Activated CD4-positive, CD25-positive, alpha-beta regulatory T cell (primary cell): Measurements from ENCODE around the gene PIP5K1A.
"Not testable (repeated sequence)": the region's sequence is repeated elsewhere in the genome, so short reads cannot be mapped to it uniquely, and the experiment has no call there.

Source experiments
- DNase-seq, 4 experiments: peaks; one replicate each; lab custom pipeline; 2025; lab: John Stamatoyannopoulos, UW

Gene PIP5K1A

GRCh38 chr1:151193304-151193703 lies 5.0 kb upstream of the PIP5K1A start:
- no peak for DNase-seq

GRCh38 chr1:151193856-151194255 lies 4.5 kb upstream of the PIP5K1A start:
- DNase-seq = no peak

GRCh38 chr1:151194894-151195594 lies 3.3 kb upstream of the PIP5K1A start:
- not testable (repeated sequence) for DNase-seq

- DNase-seq = peak in 1 of 4 experiments; percentile 3
Observed at GRCh38 chr1:151196292-151196800, 2.0 kb upstream of the PIP5K1A start.

- DNase-seq = no peak
Observed at GRCh38 chr1:151197863-151198253, 494 bp upstream of the PIP5K1A start.

- DNase-seq = peak in 1 of 4 experiments; percentile 5
Observed at GRCh38 chr1:151199873-151200581, 1.7 kb downstream of the PIP5K1A start.

- DNase-seq = not testable (repeated sequence)
Observed at GRCh38 chr1:151205381-151205965, 7.1 kb downstream of the PIP5K1A start.

GRCh38 chr1:151210830-151211229 lies 12.5 kb downstream of the PIP5K1A start:
- DNase-seq = no peak

GRCh38 chr1:151211972-151212705 lies 13.8 kb downstream of the PIP5K1A start:
- DNase-seq = no peak

GRCh38 chr1:151213560-151213959 lies 15.2 kb downstream of the PIP5K1A start:
- no peak for DNase-seq

GRCh38 chr1:151221616-151222015 lies 23.3 kb downstream of the PIP5K1A start:
- no peak for DNase-seq

GRCh38 chr1:151222130-151222529 lies 23.8 kb downstream of the PIP5K1A start:
- no peak for DNase-seq

- DNase-seq = no peak
Observed at GRCh38 chr1:151235235-151235634, 36.9 kb downstream of the PIP5K1A start.

GRCh38 chr1:151237678-151238466 lies 39.5 kb downstream of the PIP5K1A start:
- no peak for DNase-seq

- no peak for DNase-seq
Observed at GRCh38 chr1:151238467-151238739, 40.1 kb downstream of the PIP5K1A start.

- DNase-seq = no peak
Observed at GRCh38 chr1:151242442-151242841, 44.1 kb downstream of the PIP5K1A start.

- DNase-seq = no peak
Observed at GRCh38 chr1:151243683-151244216, 45.4 kb downstream of the PIP5K1A start.

GRCh38 chr1:151246786-151247185 lies 48.4 kb downstream of the PIP5K1A start:
- DNase-seq = no peak

GRCh38 chr1:151251656-151252470 lies 53.5 kb downstream of the PIP5K1A start:
- peak in 3 of 4 experiments; percentile 13 to 45 (median 26) for DNase-seq
